ENCODE data around the gene TCF4. TPM values are rescaled to one million over a fixed set of nuclear protein-coding genes. Genes with fewer than 3 reads are reported as not detected.

Gene TCF4
- polyA plus RNA-seq, 1 of the 3 experiments (the other 2 are of a cell fraction): 39.1 TPM

DNA sequence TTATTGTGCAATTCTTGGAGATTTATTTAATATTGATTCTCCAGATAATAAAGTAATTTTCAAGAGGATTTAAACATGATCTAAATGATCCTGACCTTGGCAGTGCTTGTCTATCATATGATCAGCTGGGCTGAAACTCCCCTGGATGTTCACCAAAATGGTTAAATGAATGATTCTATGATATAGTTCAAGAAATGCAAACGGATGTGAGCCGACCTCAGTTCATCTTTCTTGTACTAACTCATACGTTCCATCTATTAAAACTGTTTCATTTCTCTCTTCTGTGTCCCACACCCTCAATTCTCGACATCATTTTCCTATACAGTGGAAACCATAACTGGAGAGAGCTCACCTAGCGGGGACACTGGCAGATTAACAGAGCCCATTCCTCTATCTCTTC lies 347.0 kb downstream of the TCF4 start:
- POLR2A ChIA-PET: interaction anchor here (1.0 kb wide), 1 partner anchor 143 kb away, joined by 3 read pairs; no protein-coding TSS in a partner anchor
- CTCF ChIA-PET: interaction anchor here (0.8 to 1.4 kb wide), 3 partner anchors 9 to 370 kb away, joined by 3 read pairs; no protein-coding TSS in a partner anchor

DNA sequence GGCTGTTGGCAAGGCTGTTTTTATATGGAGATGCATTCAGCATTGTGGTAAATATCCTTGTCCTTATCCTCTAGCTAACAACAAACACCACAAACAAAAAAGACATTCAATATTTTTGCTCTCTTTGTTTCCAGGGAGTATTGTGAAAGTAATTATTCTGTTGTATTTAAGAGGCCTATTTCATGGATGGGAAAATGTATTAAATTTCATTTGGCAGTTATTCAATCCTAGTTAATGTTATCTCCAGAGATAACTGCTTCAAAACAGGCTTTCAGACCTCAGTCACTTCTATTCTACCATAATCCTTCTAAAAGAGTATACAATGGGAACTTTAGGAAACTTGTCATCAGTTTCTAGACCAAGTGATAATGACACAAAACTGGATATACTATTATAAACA lies 348.3 kb downstream of the TCF4 start:
- Histone ChIP-seq H3K4me3 (ENCODE audit: low read depth in 2 of 2, low read length in 1 of 2) (no peak overlapping the region), H3K9me3 (no peaks in the 10 kb centered on the region), H4K20me1 (ENCODE audit: insufficient read depth) (no peaks in the 10 kb centered on the region), H2AFZ (ENCODE audit: low read depth) (no peak overlapping the region), H3K27ac (ENCODE audit: low read depth in 2 of 2, low read length in 1 of 2) (peak overlapping the region in 1 of 2 experiments; percentile 81; a peak in 2 of 4 replicates), H3K27me3 (ENCODE audit: insufficient read depth) (no peaks in the 10 kb centered on the region), H3K4me1 (ENCODE audit: control insufficient read depth in 1 of 2, insufficient read depth in 2 of 2, low read depth in 1 of 2, low read length in 1 of 2) (peaks cover 20 to 52% of the 10 kb centered on the region in 2 experiments; a peak in 3 of 4 replicates), H3K9ac (no peak overlapping the region), H3K9me2 (no peaks in the 10 kb centered on the region), H3K79me2 (ENCODE audit: insufficient read depth) (peaks cover 5% of the 10 kb centered on the region; the same call in 1 of the 2 replicates), H3K36me3 (replicated peaks in 1 of 2; ENCODE audit: control insufficient read depth in 1 of 2, insufficient read depth in 2 of 2, low read length in 1 of 2) (peaks cover 42 to 62% of the 10 kb centered on the region in 2 experiments), H3K4me2 (no peak overlapping the region), H3F3A (replicated peaks; ENCODE audit: insufficient read depth) (peaks cover 20% of the 10 kb centered on the region)
- CTCF ChIA-PET: interaction anchor here (0.8 to 1.6 kb wide), 3 partner anchors 21 to 465 kb away, joined by 3 read pairs; no protein-coding TSS in a partner anchor
- POLR2A ChIA-PET: no interaction called here
- TF ChIP-seq FOXM1 (IDR thresholded peaks at IDR 0.05; ENCODE audit: low read depth) (no peak), GATA2 (CRISPR knock-in tag; IDR thresholded peaks at IDR 0.05) (peak; percentile 68), FOXJ3 (CRISPR knock-in tag; IDR thresholded peaks at IDR 0.05) (no peak), EP300 (IDR thresholded peaks at IDR 0.05; ENCODE audit: borderline replicate concordance in 1 of 2, low read depth in 1 of 2, low read length in 1 of 2) (no peak; a peak in 1 of 4 replicates)
- no peak for DNase-seq

More for the DNA sequence above, 347.0 kb downstream of the TCF4 start:
- Histone ChIP-seq H3K9me2 (no peaks in the 10 kb centered on the region), H2AFZ (ENCODE audit: low read depth) (no peak overlapping the region), H3K4me2 (no peak overlapping the region), H3K9ac (no peak overlapping the region), H3K4me3 (ENCODE audit: low read depth in 2 of 2, low read length in 1 of 2) (no peak overlapping the region), H3K27ac (ENCODE audit: low read depth in 2 of 2, low read length in 1 of 2) (peak overlapping the region in 1 of 2 experiments; percentile 81; a peak in 2 of 4 replicates), H3F3A (replicated peaks; ENCODE audit: insufficient read depth) (peaks cover 13% of the 10 kb centered on the region), H3K4me1 (ENCODE audit: control insufficient read depth in 1 of 2, insufficient read depth in 2 of 2, low read depth in 1 of 2, low read length in 1 of 2) (peaks cover 29 to 54% of the 10 kb centered on the region in 2 experiments; a peak in 3 of 4 replicates), H3K9me3 (no peaks in the 10 kb centered on the region), H3K27me3 (ENCODE audit: insufficient read depth) (no peaks in the 10 kb centered on the region), H4K20me1 (ENCODE audit: insufficient read depth) (no peaks in the 10 kb centered on the region), H3K36me3 (replicated peaks in 1 of 2; ENCODE audit: control insufficient read depth in 1 of 2, insufficient read depth in 2 of 2, low read length in 1 of 2) (peaks cover 39 to 63% of the 10 kb centered on the region in 2 experiments), H3K79me2 (ENCODE audit: insufficient read depth) (peaks cover 5% of the 10 kb centered on the region; the same call in 1 of the 2 replicates)
- WGBS (ENCODE audit: low lambda C conversion rate): 74% methylated on average over 5 of the region's 5 CpGs
- no peak for DNase-seq
- TF ChIP-seq, protein P1, sequence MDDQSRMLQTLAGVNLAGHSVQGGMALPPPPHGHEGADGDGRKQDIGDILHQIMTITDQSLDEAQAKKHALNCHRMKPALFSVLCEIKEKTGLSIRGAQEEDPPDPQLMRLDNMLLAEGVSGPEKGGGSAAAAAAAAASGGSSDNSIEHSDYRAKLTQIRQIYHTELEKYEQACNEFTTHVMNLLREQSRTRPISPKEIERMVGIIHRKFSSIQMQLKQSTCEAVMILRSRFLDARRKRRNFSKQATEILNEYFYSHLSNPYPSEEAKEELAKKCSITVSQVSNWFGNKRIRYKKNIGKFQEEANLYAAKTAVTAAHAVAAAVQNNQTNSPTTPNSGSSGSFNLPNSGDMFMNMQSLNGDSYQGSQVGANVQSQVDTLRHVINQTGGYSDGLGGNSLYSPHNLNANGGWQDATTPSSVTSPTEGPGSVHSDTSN (IDR thresholded peaks at IDR 0.05): no peak
- no peak for TF ChIP-seq TAF1 (IDR thresholded peaks at IDR 0.05; ENCODE audit: borderline replicate concordance, low read depth, low read length)
- no peak for TF ChIP-seq GATA2 (CRISPR knock-in tag; IDR thresholded peaks at IDR 0.05)
- TF ChIP-seq SIN3A (IDR thresholded peaks at IDR 0.05; ENCODE audit: borderline replicate concordance, low read depth, low read length): no peak
- TF ChIP-seq GABPA (IDR thresholded peaks at IDR 0.05; ENCODE audit: low read depth): no peak
- no peak for TF ChIP-seq FOXM1 (IDR thresholded peaks at IDR 0.05; ENCODE audit: low read depth)
- no peak for TF ChIP-seq FOXJ3 (CRISPR knock-in tag; IDR thresholded peaks at IDR 0.05)
- no peak for TF ChIP-seq RFX5 (IDR thresholded peaks at IDR 0.05; ENCODE audit: low read length)
- TF ChIP-seq YY1 (IDR thresholded peaks at IDR 0.05; ENCODE audit: low read depth): no peak
- TF ChIP-seq CHD2 (IDR thresholded peaks at IDR 0.05; ENCODE audit: low read length, partially characterized antibody): no peak
- TF ChIP-seq EP300 (IDR thresholded peaks at IDR 0.05; ENCODE audit: borderline replicate concordance in 1 of 2, low read depth in 1 of 2, low read length in 1 of 2): no peak
- TF ChIP-seq NFIC (IDR thresholded peaks at IDR 0.05; ENCODE audit: borderline replicate concordance): no peak
